Mesothelial cell of epicardium (in vitro differentiated cells): ENCODE data around the gene TMEM187. TPM values are rescaled to one million over a fixed set of nuclear protein-coding genes. Genes with fewer than 3 reads are reported as not detected.

Experiments used
- DNase-seq, 2 experiments: peaks; one replicate each; pipeline ENCODE4 v3.0.0; 2021; ENCODE audit warnings: low spot score in 2 of 2; ENCODE audit not compliant: unreplicated experiment in 2 of 2
- H3K27ac Mint-ChIP-seq: 2 replicates; pipeline ENCODE4 v1.8.0; 2021; ENCODE audit warnings: mixed read lengths
- H3K27me3 Mint-ChIP-seq: 2 replicates; pipeline ENCODE4 v1.8.0; 2021; ENCODE audit warnings: low read depth, mixed read lengths
- H3K36me3 Mint-ChIP-seq: 2 replicates; pipeline ENCODE4 v1.8.0; 2021; ENCODE audit warnings: mixed read lengths
- H3K4me1 Mint-ChIP-seq: 2 replicates; pipeline ENCODE4 v1.8.0; 2021; ENCODE audit warnings: mixed read lengths
- H3K4me3 Mint-ChIP-seq: 2 replicates; pipeline ENCODE4 v1.8.0; 2021; ENCODE audit warnings: mild to moderate bottlenecking, moderate library complexity, mixed read lengths
- H3K9me3 Mint-ChIP-seq: 2 replicates; pipeline ENCODE4 v1.8.0; 2021; ENCODE audit warnings: mixed read lengths
- total RNA-seq: library from RNA; stranded (reverse); gene quantifications from 3 replicates; pipeline ENCODE4 v1.2.1, GENCODE V29; 2021
- TF ChIP-seq, protein P1 (sequence below): fragments of 200-600 bp; sonication (generic); IDR thresholded peaks from one replicate; pipeline ENCODE4 v1.5.0; 2021; ENCODE audit warnings: antibody characterized with exemption; ENCODE audit not compliant: unreplicated experiment

Gene TMEM187
- total RNA-seq, 1 donor from 2014 or later = 15.0 TPM

DNA sequence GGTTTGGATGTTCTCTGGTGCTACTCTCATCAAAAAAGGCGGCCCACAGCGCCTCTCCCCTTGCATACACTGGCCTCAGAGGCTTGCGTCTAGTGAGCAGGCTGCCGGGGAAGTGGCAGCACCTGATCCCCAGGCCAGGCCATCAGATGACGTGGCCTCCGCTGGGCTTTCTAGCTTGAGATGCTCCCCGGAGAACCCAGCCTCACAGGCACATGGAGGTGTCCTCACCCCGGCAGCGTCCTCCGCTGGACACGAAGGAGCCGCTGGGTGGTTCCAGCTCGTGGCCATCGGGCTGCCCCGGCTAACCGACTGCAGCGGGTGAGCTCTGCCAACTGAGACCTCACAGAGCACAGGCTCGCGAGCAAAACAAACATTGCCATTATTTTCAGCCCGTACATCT, 34.4 kb downstream of the TMEM187 start:
- Mint-ChIP-seq H3K9me3 (peaks cover 19% of the 10 kb centered on the region), H3K27me3 (no peaks in the 10 kb centered on the region), H3K27ac (no peak overlapping the region), H3K4me3 (no peak overlapping the region), H3K36me3 (peaks cover 16% of the 10 kb centered on the region), H3K4me1 (peaks cover 5% of the 10 kb centered on the region)
- DNase-seq = no peak
- TF ChIP-seq, protein P1, sequence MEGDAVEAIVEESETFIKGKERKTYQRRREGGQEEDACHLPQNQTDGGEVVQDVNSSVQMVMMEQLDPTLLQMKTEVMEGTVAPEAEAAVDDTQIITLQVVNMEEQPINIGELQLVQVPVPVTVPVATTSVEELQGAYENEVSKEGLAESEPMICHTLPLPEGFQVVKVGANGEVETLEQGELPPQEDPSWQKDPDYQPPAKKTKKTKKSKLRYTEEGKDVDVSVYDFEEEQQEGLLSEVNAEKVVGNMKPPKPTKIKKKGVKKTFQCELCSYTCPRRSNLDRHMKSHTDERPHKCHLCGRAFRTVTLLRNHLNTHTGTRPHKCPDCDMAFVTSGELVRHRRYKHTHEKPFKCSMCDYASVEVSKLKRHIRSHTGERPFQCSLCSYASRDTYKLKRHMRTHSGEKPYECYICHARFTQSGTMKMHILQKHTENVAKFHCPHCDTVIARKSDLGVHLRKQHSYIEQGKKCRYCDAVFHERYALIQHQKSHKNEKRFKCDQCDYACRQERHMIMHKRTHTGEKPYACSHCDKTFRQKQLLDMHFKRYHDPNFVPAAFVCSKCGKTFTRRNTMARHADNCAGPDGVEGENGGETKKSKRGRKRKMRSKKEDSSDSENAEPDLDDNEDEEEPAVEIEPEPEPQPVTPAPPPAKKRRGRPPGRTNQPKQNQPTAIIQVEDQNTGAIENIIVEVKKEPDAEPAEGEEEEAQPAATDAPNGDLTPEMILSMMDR = no peak

DNA sequence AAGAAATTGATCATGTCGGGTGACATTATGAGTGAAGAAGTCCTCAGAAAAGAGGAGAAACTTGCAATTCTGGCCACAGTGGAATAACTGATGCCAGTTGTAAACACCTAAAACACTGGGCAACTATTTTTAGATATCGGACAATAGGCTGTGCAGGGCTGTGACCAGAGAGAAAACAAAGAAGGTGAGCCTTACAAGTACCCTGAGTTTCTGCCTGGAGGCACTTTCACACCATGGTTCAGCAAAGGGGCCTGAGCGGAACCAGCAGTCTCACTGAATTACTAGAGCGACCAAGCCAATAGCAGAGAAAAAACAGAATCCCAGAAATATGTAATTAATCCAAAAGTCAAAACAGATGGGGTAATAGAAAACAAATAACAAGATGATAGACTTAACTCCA, 36.0 kb downstream of the TMEM187 start:
- Mint-ChIP-seq H3K27ac (no peak overlapping the region), H3K4me1 (no peaks in the 10 kb centered on the region), H3K27me3 (no peaks in the 10 kb centered on the region), H3K9me3 (peaks cover 15% of the 10 kb centered on the region), H3K4me3 (no peak overlapping the region), H3K36me3 (peaks cover 16% of the 10 kb centered on the region)
- DNase-seq = no peak
- TF ChIP-seq, protein P1 = no peak

DNA sequence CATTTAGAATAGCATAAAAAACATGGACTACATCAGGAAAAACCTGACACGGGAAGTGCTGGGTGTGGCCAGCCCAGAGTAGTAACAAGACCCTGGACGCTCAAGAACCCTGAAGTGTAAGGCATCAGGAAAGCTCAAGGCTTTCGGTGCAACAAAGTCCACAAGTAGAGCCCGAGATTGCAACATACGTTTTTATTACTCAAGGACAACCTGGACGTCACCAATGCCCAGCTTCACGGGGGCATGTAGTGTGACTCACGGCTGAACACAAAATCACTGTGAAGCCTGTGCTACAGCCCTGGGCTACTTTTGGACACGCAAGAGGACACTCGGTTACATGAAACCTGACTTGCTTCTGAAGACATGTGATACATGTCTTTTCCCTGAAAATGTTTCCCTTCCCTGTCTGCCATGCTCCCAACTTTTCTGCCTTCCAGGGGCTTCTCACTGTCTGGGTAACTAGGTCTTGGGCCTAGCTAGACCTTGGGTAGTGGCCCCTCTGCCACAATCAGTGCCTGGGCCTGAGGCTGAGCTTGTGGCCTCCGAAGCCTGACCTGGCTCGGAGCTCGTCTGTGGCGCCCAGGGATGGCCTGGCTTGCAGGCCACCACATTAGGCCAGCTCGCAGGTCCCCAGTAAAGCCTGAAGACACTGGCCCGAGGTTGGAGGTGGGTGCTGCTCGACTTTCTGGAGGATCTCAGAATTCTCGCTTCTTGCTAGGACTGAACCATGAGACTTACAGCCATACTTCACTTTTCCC, 38.0 kb downstream of the TMEM187 start:
- Mint-ChIP-seq H3K36me3 (peaks cover 16% of the 10 kb centered on the region), H3K27ac (no peak overlapping the region), H3K27me3 (no peaks in the 10 kb centered on the region), H3K4me1 (no peaks in the 10 kb centered on the region), H3K4me3 (no peak overlapping the region), H3K9me3 (peaks cover 11% of the 10 kb centered on the region)
- TF ChIP-seq, protein P1 = no peak
- no peak for DNase-seq

DNA sequence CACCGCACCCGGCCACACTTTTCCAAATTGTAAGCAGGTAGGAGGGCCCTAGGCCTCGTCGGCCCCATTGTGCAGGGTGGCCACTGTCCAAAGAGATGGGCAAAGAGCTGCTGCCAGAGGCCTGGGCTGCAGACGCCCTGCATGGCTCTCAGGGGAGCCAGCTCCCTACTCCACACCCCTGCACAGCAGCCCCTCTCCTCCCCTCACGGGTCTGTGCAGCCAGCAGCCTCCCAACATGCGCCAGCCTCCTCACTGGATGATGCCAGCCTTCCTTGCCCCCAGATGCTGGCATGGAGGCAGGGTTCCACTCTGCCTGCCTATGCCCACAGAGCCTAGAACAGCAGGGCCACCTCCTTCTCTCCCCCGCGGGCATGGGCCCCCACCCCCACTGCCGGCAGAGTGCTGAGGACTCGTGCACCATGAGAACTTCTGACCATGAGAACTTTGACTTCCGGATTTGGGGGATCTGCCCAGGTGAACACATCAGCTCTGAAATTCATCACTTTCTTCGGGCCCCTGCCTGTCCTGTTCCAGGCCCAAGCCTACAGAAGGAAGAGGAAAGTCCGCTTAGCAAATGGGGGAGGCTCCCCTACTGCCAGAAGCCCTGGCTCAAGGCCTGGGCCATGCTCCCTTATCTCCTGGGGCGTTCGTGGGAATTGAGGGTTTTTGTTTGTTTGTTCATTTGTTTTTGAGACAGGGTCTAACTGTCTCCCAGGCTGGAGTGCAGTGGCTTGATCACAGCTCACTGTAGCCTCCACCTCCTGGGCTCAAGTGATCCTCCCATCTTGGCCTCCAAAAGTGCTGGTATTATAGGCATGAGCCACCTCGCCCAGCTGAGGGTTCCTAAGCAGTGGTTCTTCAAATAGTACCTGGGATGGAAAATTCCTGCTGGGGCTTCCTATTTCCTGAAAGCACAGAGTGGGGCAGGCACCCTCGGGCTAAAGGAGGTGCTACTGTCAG, 39.1 kb downstream of the TMEM187 start:
- no peak for DNase-seq
- TF ChIP-seq, protein P1 = no peak
- Mint-ChIP-seq H3K9me3 (peaks cover 6% of the 10 kb centered on the region), H3K27me3 (no peaks in the 10 kb centered on the region), H3K4me1 (no peaks in the 10 kb centered on the region), H3K4me3 (no peak overlapping the region), H3K27ac (no peak overlapping the region), H3K36me3 (peaks cover 15% of the 10 kb centered on the region)

DNA sequence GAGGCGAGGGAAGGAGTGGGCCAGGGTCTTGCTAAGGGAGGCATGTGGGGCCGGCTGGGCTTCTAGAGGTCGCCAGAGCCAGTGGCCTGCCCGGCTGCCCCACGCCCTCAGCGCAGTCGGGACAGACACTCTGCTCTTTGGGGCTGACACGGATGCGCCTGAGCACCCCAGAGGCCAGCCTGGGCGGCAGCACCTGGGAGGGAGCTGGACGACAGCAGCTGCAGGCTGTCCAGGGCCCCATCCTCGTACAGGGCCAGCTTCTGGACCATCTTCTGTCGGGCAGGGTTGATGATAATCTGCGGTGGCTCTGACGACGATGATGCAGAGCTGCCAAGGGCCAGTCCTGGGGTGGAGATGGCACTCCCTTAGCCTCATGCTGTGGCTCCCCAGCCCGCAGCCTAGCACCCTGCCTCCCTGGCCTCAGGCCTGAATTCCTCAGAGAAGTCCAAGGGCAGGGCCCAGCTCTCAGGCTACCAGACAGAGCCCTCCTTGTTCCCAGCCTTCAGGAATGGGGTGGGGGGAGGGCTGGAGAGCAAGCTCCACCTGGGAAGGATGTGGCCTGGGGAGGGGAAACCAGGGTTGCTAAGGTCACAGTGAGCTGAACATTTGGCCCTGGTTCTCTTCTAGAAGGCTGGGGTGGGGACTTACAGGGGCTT, 39.9 kb downstream of the TMEM187 start:
- no peak overlapping the region for H3K27ac Mint-ChIP-seq
- H3K9me3 Mint-ChIP-seq = peaks cover 5% of the 10 kb centered on the region
- no peaks in the 10 kb centered on the region for H3K27me3 Mint-ChIP-seq
- H3K36me3 Mint-ChIP-seq = peaks cover 14% of the 10 kb centered on the region
- no peak for DNase-seq
- H3K4me3 Mint-ChIP-seq = no peak overlapping the region
- H3K4me1 Mint-ChIP-seq = no peaks in the 10 kb centered on the region
- TF ChIP-seq, protein P1 = no peak
